PFSK-1 (cell line): ENCODE results near the gene ACSF2.

Experiments
- FOXP2 ChIP-seq: optimal IDR thresholded peaks from 2 replicates; pipeline ENCODE3; 2011; ENCODE audit warnings: borderline replicate concordance, control low read depth, inconsistent platforms; ENCODE audit not compliant: insufficient read depth; ENCODE audit errors: extremely low read length, extremely low read depth
- POLR2AphosphoS5 ChIP-seq: IDR thresholded peaks from 2 replicates; pipeline ENCODE4 v1.6.1; 2012; ENCODE audit warnings: low read depth, mild to moderate bottlenecking, control low read depth, low read length, moderate library complexity
- REST ChIP-seq, 2 experiments: IDR thresholded peaks; 2 replicates each; pipeline versions ENCODE4 v1.6.1 to v1.8.0; 2011 to 2012; ENCODE audit warnings: low read depth in 2 of 2, low read length in 2 of 2, control low read depth in 1 of 2, inconsistent platforms in 1 of 2, mild to moderate bottlenecking in 1 of 2, moderate library complexity in 1 of 2; ENCODE audit not compliant: insufficient read depth in 1 of 2
- SIN3A ChIP-seq: IDR thresholded peaks from 2 replicates; pipeline ENCODE4 v1.6.1; 2012; ENCODE audit warnings: mild to moderate bottlenecking, low read length, moderate library complexity, borderline replicate concordance; ENCODE audit not compliant: insufficient read depth
- TAF1 ChIP-seq: IDR thresholded peaks from 2 replicates; pipeline ENCODE4 v1.6.1; 2012; ENCODE audit warnings: low read length, control low read depth, borderline replicate concordance; ENCODE audit not compliant: insufficient read depth

DNA sequence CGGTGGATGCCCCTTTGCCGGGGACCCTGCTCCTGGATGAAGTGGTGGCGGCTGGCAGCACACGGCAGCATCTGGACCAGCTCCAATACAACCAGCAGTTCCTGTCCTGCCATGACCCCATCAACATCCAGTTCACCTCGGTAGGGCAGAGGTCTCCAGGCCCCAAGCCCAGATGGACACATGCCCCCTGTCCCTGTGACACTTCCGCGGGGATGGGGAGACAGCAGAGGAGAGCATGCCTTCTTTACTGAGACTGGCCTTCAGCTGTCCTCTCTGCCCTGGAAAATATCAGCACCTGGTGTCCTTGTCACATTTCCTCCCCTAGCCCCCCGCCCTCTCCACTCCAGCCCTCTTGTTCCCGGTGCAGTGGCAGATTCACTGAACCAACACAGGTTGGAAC is 36.4 kb downstream of the ACSF2 start:
- no peak for TF ChIP-seq POLR2AphosphoS5
- TF ChIP-seq REST (IDR thresholded peaks at IDR 0.05; ENCODE audit: insufficient read depth in 1 of 2, low read depth in 2 of 2, low read length in 2 of 2), result no peak
- no peak for TF ChIP-seq TAF1
- no peak for TF ChIP-seq SIN3A
- TF ChIP-seq FOXP2, result no peak
